Mesenchymal stem cell (in vitro differentiated cells and primary cell): ENCODE data around the gene EFCAB11. TPM values are rescaled to one million over a fixed set of nuclear protein-coding genes. Genes with fewer than 3 reads are reported as not detected.
A peak's percentile ranks its signal among the peaks of the same experiment; 100 is the strongest.

ENCODE experiments used
- DNase-seq: peaks from one replicate; pipeline ENCODE4 v3.0.0-alpha.2; 2013
- H2AFZ ChIP-seq: one replicate; pipeline ENCODE4 v1.6.1; 2013; ENCODE audit warnings: low read depth, mild to moderate bottlenecking, control low read depth, inconsistent platforms, low read length, moderate library complexity
- H2AK5ac ChIP-seq: 2 replicates; pipeline ENCODE4 v1.6.1; 2013; ENCODE audit warnings: low read length, moderate library complexity, mild to moderate bottlenecking, inconsistent platforms; ENCODE audit not compliant: severe bottlenecking
- H2BK120ac ChIP-seq: one replicate; pipeline ENCODE4 v1.6.1; 2013; ENCODE audit warnings: low read depth, mild to moderate bottlenecking, inconsistent platforms, low read length, moderate library complexity
- H2BK12ac ChIP-seq, 2 experiments: one replicate each; pipeline ENCODE4 v1.6.1; 2013; ENCODE audit warnings: inconsistent platforms in 2 of 2, low read length in 2 of 2, mild to moderate bottlenecking in 2 of 2, moderate library complexity in 2 of 2, control low read depth in 1 of 2
- H2BK15ac ChIP-seq: one replicate; pipeline ENCODE4 v1.6.1; 2013; ENCODE audit warnings: mild to moderate bottlenecking, low read depth, inconsistent platforms; ENCODE audit not compliant: poor library complexity, severe bottlenecking
- H2BK5ac ChIP-seq: 2 replicates; pipeline ENCODE4 v1.6.1; 2013; ENCODE audit warnings: low read depth, mild to moderate bottlenecking, low read length, control low read depth, inconsistent platforms; ENCODE audit not compliant: poor library complexity, severe bottlenecking
- H3K14ac ChIP-seq, 2 experiments: one replicate each; pipeline ENCODE4 v1.6.1; 2013; ENCODE audit warnings: inconsistent platforms in 2 of 2, low read length in 2 of 2, control low read depth in 1 of 2, mild to moderate bottlenecking in 1 of 2, moderate library complexity in 1 of 2
- H3K18ac ChIP-seq, 2 experiments: one replicate each; pipeline ENCODE4 v1.6.1; 2013; ENCODE audit warnings: inconsistent platforms in 2 of 2, low read length in 2 of 2, control low read depth in 1 of 2, low read depth in 1 of 2, mild to moderate bottlenecking in 1 of 2
- H3K23ac ChIP-seq, 2 experiments: one replicate each; pipeline ENCODE4 v1.6.1; 2013; ENCODE audit warnings: inconsistent platforms in 2 of 2, low read length in 2 of 2, mild to moderate bottlenecking in 2 of 2, moderate library complexity in 2 of 2, control low read depth in 1 of 2
- H3K27ac ChIP-seq: 2 replicates; pipeline ENCODE4 v1.5.1; 2013; ENCODE audit warnings: mild to moderate bottlenecking, moderate library complexity, low read length, control low read depth, inconsistent platforms; ENCODE audit not compliant: poor library complexity, severe bottlenecking
- H3K27me3 ChIP-seq, 2 experiments: 2 replicates each; pipeline versions ENCODE4 v1.6.1 to v1.7.0; 2013; ENCODE audit warnings: low read length in 2 of 2, mild to moderate bottlenecking in 2 of 2, moderate library complexity in 2 of 2, control low read depth in 1 of 2, inconsistent platforms in 1 of 2; ENCODE audit not compliant: control insufficient read depth in 1 of 2, insufficient read depth in 1 of 2
- H3K36me3 ChIP-seq, 2 experiments: 2 replicates each; pipeline versions ENCODE4 v1.6.1 to v1.7.0; 2013; ENCODE audit warnings: low read length in 2 of 2, control low read depth in 1 of 2, inconsistent platforms in 1 of 2, low read depth in 1 of 2, mild to moderate bottlenecking in 1 of 2; ENCODE audit not compliant: insufficient read depth in 2 of 2, control insufficient read depth in 1 of 2
- H3K4ac ChIP-seq, 2 experiments: one replicate each; pipeline ENCODE4 v1.6.1; 2013; ENCODE audit warnings: inconsistent platforms in 2 of 2, low read length in 2 of 2, mild to moderate bottlenecking in 2 of 2, moderate library complexity in 2 of 2, control low read depth in 1 of 2, low read depth in 1 of 2
- H3K4me1 ChIP-seq: 2 replicates; pipeline ENCODE4 v1.6.1; 2013; ENCODE audit warnings: low read depth, low read length, control low read depth; ENCODE audit not compliant: control insufficient read depth, insufficient read depth
- H3K4me2 ChIP-seq: 2 replicates; pipeline ENCODE4 v1.6.1; 2013; ENCODE audit warnings: low read length, mild to moderate bottlenecking, inconsistent platforms; ENCODE audit not compliant: poor library complexity, severe bottlenecking
- H3K4me3 ChIP-seq, 2 experiments: 2 replicates each; pipeline versions ENCODE4 v1.5.1 to v1.7.0; 2013; ENCODE audit warnings: low read length in 2 of 2, mild to moderate bottlenecking in 2 of 2, control low read depth in 1 of 2, low read depth in 1 of 2; ENCODE audit not compliant: insufficient read depth in 1 of 2
- H3K79me1 ChIP-seq: replicated peaks from 2 replicates; pipeline ENCODE4 v1.6.1; 2013; ENCODE audit warnings: mild to moderate bottlenecking, control low read depth, low read length, inconsistent platforms; ENCODE audit not compliant: poor library complexity, severe bottlenecking
- H3K9ac ChIP-seq: 2 replicates; pipeline ENCODE4 v1.7.0; 2013; ENCODE audit warnings: mild to moderate bottlenecking, low read length, moderate library complexity
- H3K9me3 ChIP-seq: 2 replicates; pipeline ENCODE4 v1.7.0; 2013; ENCODE audit warnings: mild to moderate bottlenecking, low read length; ENCODE audit not compliant: control insufficient read depth
- H4K8ac ChIP-seq: one replicate; pipeline ENCODE4 v1.6.1; 2013; ENCODE audit warnings: inconsistent platforms, mild to moderate bottlenecking, low read length, moderate library complexity
- H4K91ac ChIP-seq: one replicate; pipeline ENCODE4 v1.6.1; 2013; ENCODE audit warnings: mild to moderate bottlenecking, low read length, inconsistent platforms
- WGBS: methylation state at CpG from one replicate; pipeline ENCODE4 v1.1.7; 2013; ENCODE audit warnings: mixed read lengths; 5-methylcytosine and 5-hydroxymethylcytosine counted together
- polyA plus RNA-seq, 2 experiments: library from polyadenylated mRNA; stranded (reverse); fragments of 200-250 nt; gene quantifications; one replicate each; pipeline ENCODE4 v1.2.3, GENCODE V29; 2013

Gene EFCAB11, protein sequence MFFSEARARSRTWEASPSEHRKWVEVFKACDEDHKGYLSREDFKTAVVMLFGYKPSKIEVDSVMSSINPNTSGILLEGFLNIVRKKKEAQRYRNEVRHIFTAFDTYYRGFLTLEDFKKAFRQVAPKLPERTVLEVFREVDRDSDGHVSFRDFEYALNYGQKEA
- polyA plus RNA-seq (2013, experiment 1 of 2), result 4.8 TPM
- polyA plus RNA-seq (2013, experiment 2 of 2), result 4.2 TPM

- no peak within 1 kb of the TSS for H3K4ac ChIP-seq
- WGBS, result 1% methylated on average over 40 of the region's 44 CpGs
- H3K79me1 ChIP-seq, result peaks cover 23% of the 10 kb centered on the region
- H3K14ac ChIP-seq, result no peak within 1 kb of the TSS
- H3K27me3 ChIP-seq, result no peaks in the 10 kb centered on the region
- DNase-seq, result peak; percentile 99
- H2BK120ac ChIP-seq, result no peak within 1 kb of the TSS
- no peaks in the 10 kb centered on the region for H3K9me3 ChIP-seq
- H4K8ac ChIP-seq, result peak within 1 kb of the TSS; percentile 83
- H3K9ac ChIP-seq, result peak within 1 kb of the TSS; percentile 89
- no peak within 1 kb of the TSS for H2BK15ac ChIP-seq
- H3K18ac ChIP-seq, result peak within 1 kb of the TSS; percentile 54 to 58
- H3K23ac ChIP-seq, result no peak within 1 kb of the TSS
- peaks cover 11% of the 10 kb centered on the region for H3K4me1 ChIP-seq
- peak within 1 kb of the TSS; percentile 78 for H3K27ac ChIP-seq
- H3K4me2 ChIP-seq, result peak within 1 kb of the TSS; percentile 87
- peaks cover 8 to 34% of the 10 kb centered on the region in 2 experiments for H3K36me3 ChIP-seq
- H2AK5ac ChIP-seq, result no peak within 1 kb of the TSS
- H3K4me3 ChIP-seq, result peak within 1 kb of the TSS; percentile 72 to 86
- H2BK12ac ChIP-seq, result no peak within 1 kb of the TSS
- H2BK5ac ChIP-seq, result peak within 1 kb of the TSS; percentile 47
- H4K91ac ChIP-seq, result no peak within 1 kb of the TSS
- peak within 1 kb of the TSS; percentile 46 for H2AFZ ChIP-seq
These were observed at the start of gene EFCAB11 for GRCh38 chr14:89954070-89955021. Gene EFCAB11, minus strand, starts transcription at chr14:89954730. Its CDS starts 70 bp downstream, at chr14:89954660.

DNA sequence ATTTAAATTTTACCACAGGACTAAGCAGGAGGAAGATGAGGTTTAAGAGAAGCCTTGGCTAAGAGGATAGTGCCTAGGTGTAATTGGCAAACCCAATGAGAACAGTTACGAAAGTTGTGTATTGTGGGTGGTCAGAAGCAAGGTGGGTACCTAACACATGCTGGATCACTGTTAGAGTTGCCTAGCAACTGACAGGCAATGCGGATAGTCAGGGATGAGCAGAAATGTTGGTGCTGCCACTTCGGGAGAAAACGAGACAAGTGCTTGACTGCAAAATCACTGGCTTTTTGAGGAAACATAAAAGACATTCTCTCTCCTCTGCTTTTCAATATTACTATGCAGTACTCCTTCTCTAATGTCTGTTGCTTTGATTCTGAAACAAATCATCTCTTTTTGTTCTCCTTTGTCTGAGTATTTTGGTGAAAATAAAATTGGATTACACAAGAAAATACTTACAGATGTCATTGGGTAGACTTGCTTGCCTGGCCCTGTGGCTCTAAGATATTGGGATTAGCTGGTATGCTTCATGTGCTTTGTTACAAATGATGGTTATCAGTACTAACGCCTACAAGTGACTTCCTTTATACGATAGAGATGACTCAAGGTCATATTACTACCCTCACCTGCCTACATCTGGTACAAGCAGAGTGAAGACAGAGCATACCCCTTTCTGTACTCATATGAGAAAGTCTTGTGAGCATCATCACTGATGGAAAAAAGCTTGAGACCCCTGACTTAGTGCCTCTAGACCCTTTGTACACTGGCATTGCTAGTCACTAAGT is 49.2 kb upstream of the EFCAB11 start:
- no peak overlapping the region for H3K23ac ChIP-seq
- H2AFZ ChIP-seq, result no peak overlapping the region
- DNase-seq, result no peak
- H4K91ac ChIP-seq, result no peak overlapping the region
- peaks cover 7% of the 10 kb centered on the region for H3K79me1 ChIP-seq
- H3K36me3 ChIP-seq, result peaks cover 10 to 36% of the 10 kb centered on the region in 2 experiments
- 94% methylated on average over 6 of the region's 6 CpGs for WGBS
- no peaks in the 10 kb centered on the region for H3K9me3 ChIP-seq
- no peaks in the 10 kb centered on the region for H3K4me1 ChIP-seq
- H3K14ac ChIP-seq, result no peak overlapping the region
- no peak overlapping the region for H2BK5ac ChIP-seq
- H3K4ac ChIP-seq, result no peak overlapping the region
- no peaks in the 10 kb centered on the region for H3K27me3 ChIP-seq
- no peak overlapping the region for H3K27ac ChIP-seq
- no peak overlapping the region for H2BK120ac ChIP-seq
- no peak overlapping the region for H3K4me2 ChIP-seq
- no peak overlapping the region for H2BK12ac ChIP-seq
- H3K4me3 ChIP-seq, result no peak overlapping the region
- H2AK5ac ChIP-seq, result no peak overlapping the region
- H3K9ac ChIP-seq, result no peak overlapping the region
- no peak overlapping the region for H4K8ac ChIP-seq
- H3K18ac ChIP-seq, result no peak overlapping the region
- H2BK15ac ChIP-seq, result no peak overlapping the region

- Histone ChIP-seq H2BK5ac (no peak overlapping the region), H3K18ac (no peak overlapping the region), H4K91ac (no peak overlapping the region), H2BK15ac (no peak overlapping the region), H3K23ac (no peak overlapping the region), H3K36me3 (peaks cover 15 to 55% of the 10 kb centered on the region in 2 experiments), H3K4ac (no peak overlapping the region), H3K4me1 (no peaks in the 10 kb centered on the region), H3K14ac (no peak overlapping the region), H2BK12ac (no peak overlapping the region), H2AK5ac (no peak overlapping the region), H3K4me3 (no peak overlapping the region), H3K9ac (no peak overlapping the region), H2BK120ac (no peak overlapping the region), H3K79me1 (peaks cover 8% of the 10 kb centered on the region), H2AFZ (no peak overlapping the region), H3K27me3 (no peaks in the 10 kb centered on the region), H3K4me2 (no peak overlapping the region), H3K27ac (no peak overlapping the region), H4K8ac (no peak overlapping the region), H3K9me3 (no peaks in the 10 kb centered on the region)
- no peak for DNase-seq
- 100% methylated on average over 2 of the region's 2 CpGs for WGBS
These were observed 46.4 kb upstream of the EFCAB11 start for GRCh38 chr14:90000935-90001334.
